AG04450 (cell line): ENCODE measurements around the gene TNFSF4. TPM values are rescaled to one million over a fixed set of nuclear protein-coding genes. Genes with fewer than 3 reads are reported as not detected.
A peak's percentile ranks its signal among the peaks of the same experiment; 100 is the strongest.

ENCODE experiments used
- CTCF ChIA-PET: fragments of 300-600, 350-600 bp; formaldehyde crosslinking; extraction: SDS; loops from one replicate; lab custom pipeline; 2022; ENCODE audit warnings: antibody characterized with exemption, inconsistent platforms; lab: Charles Lee
- POLR2A ChIA-PET: fragments of 350-600 bp; formaldehyde crosslinking; extraction: SDS; loops from one replicate; lab custom pipeline; 2021; ENCODE audit warnings: antibody characterized with exemption, inconsistent platforms; lab: Yijun Ruan, JAX
- DNase-seq: peaks from one replicate; pipeline ENCODE4 v3.0.0-alpha.2; 2011; ENCODE audit warnings: low read depth, low spot score
- H3K27ac ChIP-seq: one replicate; pipeline ENCODE4 v1.5.1; 2012; ENCODE audit warnings: low read depth, low read length, control low read depth
- H3K27me3 ChIP-seq: one replicate; pipeline ENCODE4 v1.6.0; 2012; ENCODE audit warnings: low read length; ENCODE audit not compliant: control insufficient read depth, insufficient read depth
- H3K4me3 ChIP-seq: 2 replicates; pipeline ENCODE4 v1.5.1; 2011; ENCODE audit warnings: mild to moderate bottlenecking, low read depth, low read length, control low read depth
- H3K9me3 ChIP-seq: 2 replicates; pipeline ENCODE4 v1.5.1; 2012; ENCODE audit warnings: low read length; ENCODE audit not compliant: control insufficient read depth, insufficient read depth
- polyA plus RNA-seq: library from polyadenylated mRNA; depleted of rRNA; stranded (reverse); fragments of >200 nt; gene quantifications from 2 replicates; pipeline ENCODE4 v1.2.3, GENCODE V29; 2011
- TF ChIP-seq, protein P1 (sequence below): IDR thresholded peaks from 2 replicates; pipeline ENCODE4 v1.5.1; 2011; ENCODE audit warnings: low read depth, low read length, control low read depth, inconsistent platforms

Gene TNFSF4
- polyA plus RNA-seq, 1 experiment = 28.5 TPM

GRCh38 chr1:173150795-173151194 lies 56.3 kb downstream of the TNFSF4 start:
- CTCF ChIA-PET = interaction anchor here (1.1 kb wide), 1 partner anchor 406 kb away, joined by 3 read pairs; no protein-coding TSS in a partner anchor

GRCh38 chr1:173149887-173150286 lies 57.2 kb downstream of the TNFSF4 start:
- no peak overlapping the region for H3K27ac ChIP-seq
- no peak overlapping the region for H3K4me3 ChIP-seq
- DNase-seq = peak; percentile 26
- H3K27me3 ChIP-seq = no peaks in the 10 kb centered on the region
- ChIA-PET POLR2A (no interaction called here), CTCF (no interaction called here)
- TF ChIP-seq, protein P1, sequence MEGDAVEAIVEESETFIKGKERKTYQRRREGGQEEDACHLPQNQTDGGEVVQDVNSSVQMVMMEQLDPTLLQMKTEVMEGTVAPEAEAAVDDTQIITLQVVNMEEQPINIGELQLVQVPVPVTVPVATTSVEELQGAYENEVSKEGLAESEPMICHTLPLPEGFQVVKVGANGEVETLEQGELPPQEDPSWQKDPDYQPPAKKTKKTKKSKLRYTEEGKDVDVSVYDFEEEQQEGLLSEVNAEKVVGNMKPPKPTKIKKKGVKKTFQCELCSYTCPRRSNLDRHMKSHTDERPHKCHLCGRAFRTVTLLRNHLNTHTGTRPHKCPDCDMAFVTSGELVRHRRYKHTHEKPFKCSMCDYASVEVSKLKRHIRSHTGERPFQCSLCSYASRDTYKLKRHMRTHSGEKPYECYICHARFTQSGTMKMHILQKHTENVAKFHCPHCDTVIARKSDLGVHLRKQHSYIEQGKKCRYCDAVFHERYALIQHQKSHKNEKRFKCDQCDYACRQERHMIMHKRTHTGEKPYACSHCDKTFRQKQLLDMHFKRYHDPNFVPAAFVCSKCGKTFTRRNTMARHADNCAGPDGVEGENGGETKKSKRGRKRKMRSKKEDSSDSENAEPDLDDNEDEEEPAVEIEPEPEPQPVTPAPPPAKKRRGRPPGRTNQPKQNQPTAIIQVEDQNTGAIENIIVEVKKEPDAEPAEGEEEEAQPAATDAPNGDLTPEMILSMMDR = no peak
- peaks cover 7% of the 10 kb centered on the region for H3K9me3 ChIP-seq

More at GRCh38 chr1:173150795-173151194, 56.3 kb downstream of the TNFSF4 start:
- DNase-seq = no peak
- no peak overlapping the region for H3K27ac ChIP-seq
- POLR2A ChIA-PET = no interaction called here
- H3K27me3 ChIP-seq = no peaks in the 10 kb centered on the region
- TF ChIP-seq, protein P1 = no peak
- peaks cover 7% of the 10 kb centered on the region for H3K9me3 ChIP-seq
- H3K4me3 ChIP-seq = no peak overlapping the region

- Histone ChIP-seq H3K9me3 (peaks cover 5% of the 10 kb centered on the region), H3K4me3 (no peak overlapping the region), H3K27ac (no peak overlapping the region), H3K27me3 (no peaks in the 10 kb centered on the region)
- ChIA-PET CTCF (no interaction called here), POLR2A (no interaction called here)
- TF ChIP-seq, protein P1 = no peak
- DNase-seq = no peak
Measured at GRCh38 chr1:173148971-173149370, 58.2 kb downstream of the TNFSF4 start.

DNA sequence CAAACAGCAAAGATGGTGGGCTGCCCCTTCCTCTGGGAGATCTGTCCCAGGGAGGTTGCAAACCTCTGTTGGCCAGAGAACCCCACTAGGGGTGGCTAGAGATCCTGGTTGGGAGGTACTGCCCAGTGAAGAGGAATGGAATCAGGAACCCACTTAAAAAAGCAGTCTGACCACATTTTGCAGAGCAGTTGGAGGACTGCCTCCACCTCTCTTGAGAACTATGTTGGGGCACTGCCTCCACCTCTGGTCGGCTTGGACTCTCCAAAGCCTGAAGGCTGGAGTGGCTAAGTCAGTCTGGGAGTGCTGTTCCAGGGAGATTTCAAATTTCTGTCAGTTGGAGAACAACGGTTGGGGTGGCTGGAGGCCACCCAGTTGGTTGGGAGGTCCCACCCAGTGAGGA lies 58.6 kb downstream of the TNFSF4 start:
- Histone ChIP-seq H3K27ac (no peak overlapping the region), H3K9me3 (peaks cover under 1% of the 10 kb centered on the region), H3K4me3 (no peak overlapping the region), H3K27me3 (no peaks in the 10 kb centered on the region)
- DNase-seq = no peak
- ChIA-PET CTCF (no interaction called here), POLR2A (no interaction called here)
- TF ChIP-seq, protein P1 = no peak

- POLR2A ChIA-PET = no interaction called here
- H3K9me3 ChIP-seq = no peaks in the 10 kb centered on the region; the same call in 1 of the 2 replicates
- H3K27ac ChIP-seq = no peak overlapping the region
- H3K4me3 ChIP-seq = no peak overlapping the region
- TF ChIP-seq, protein P1 = no peak
- H3K27me3 ChIP-seq = no peaks in the 10 kb centered on the region
- DNase-seq = no peak
- CTCF ChIA-PET = no interaction called here
Measured at GRCh38 chr1:173140733-173141132, 66.4 kb downstream of the TNFSF4 start.
